GM19025 (cell line): ENCODE data around the gene CLK2.
"Not testable (repeated sequence)": the region's sequence is repeated elsewhere in the genome, so short reads cannot be mapped to it uniquely, and the experiment has no call there.

Source experiments
- ATAC-seq: cut with Tn5 transposase; IDR thresholded peaks from one replicate; pipeline ENCODE4 v1.9.1; 2021; ENCODE audit warnings: mild to moderate bottlenecking, low read depth, moderate library complexity; ENCODE audit not compliant: unreplicated experiment

CLK2 gene

DNA sequence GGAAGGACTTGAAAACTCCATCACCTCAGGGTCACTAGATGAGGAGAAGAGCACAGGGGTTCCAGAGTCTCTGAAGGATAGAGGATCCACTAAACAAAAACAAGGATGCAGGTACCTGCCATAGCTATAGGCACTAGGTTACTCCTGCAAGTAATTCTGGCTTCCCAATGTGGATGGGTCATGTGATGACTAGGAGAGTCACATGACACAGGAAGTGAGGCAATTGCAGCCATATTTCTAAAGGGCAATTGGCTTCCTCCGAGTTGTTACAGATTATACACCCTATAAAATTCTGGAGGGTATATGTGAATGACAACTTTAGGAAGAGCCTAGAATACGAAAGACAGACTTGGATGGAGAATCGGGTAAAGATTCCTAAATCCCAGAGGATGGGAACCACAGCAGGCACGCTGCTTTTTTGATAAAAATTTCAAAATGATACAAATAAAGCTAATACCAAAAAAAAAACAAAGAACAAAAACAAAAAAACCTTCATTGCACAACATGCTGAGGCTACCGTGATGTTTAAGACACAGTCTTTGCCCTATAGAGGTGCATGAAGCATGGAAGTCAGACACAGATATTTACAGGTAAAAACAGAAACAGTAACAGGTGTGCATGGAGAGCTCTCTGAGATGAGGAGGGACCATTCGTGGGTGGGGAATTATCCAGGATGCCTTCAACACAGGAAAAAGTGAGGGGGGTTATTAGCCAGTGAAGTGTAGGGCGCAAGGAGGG lies 54.3 kb downstream of the CLK2 start:
- no peak for ATAC-seq

DNA sequence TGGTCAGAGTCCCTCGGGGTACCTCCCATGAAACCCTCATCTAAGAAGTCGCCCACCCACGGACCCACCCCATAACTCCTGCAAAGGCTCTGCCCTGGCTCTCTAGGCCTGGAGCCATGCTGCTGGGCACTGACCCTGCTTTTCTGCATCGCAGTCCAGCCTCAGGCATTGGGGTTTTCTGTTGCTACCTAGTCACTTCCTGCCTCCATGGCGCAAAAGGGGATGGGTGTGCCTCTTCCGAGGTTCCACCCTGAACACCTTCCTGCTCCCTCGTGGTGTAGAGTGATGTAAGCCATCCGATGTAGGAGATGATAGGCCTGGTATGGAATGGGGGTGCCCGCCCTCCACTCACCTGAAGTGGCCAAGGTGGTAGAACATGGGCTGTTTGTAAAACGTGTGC lies 58.6 kb downstream of the CLK2 start:
- not testable (repeated sequence) for ATAC-seq
